Measurements from ENCODE around the gene ACTR3.
A peak's percentile ranks its signal among the peaks of the same experiment; 100 is the strongest.

ACTR3 gene

DNA sequence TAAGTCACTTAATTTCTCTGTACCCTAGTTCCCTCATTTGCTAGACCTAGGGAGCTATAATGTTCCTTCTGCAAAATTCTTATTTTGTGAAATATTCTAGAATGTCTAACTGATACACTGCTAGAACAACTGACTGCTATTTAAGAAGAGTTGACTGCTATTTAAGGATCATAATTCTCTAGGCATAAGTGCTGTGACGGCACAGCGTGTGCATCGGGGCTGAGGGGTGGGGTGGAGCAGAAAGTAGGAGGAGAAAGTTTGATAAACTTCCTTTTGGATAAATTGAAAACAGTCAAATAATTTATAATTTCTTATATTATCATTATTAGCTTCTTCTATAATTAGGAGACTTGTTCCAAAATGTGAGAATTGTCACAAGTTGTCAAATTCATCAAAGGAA lies 10.4 kb upstream of the ACTR3 start:
- Histone ChIP-seq H3K27me3 (ENCODE audit: insufficient read depth, poor library complexity, severe bottlenecking) (no peaks in the 10 kb centered on the region), H3K4me3 (replicated peaks; ENCODE audit: insufficient read depth, low read length) (no peak overlapping the region), H3K27ac (replicated peaks) (no peak overlapping the region)
- TF ChIP-seq SPI1 (IDR thresholded peaks at IDR 0.05; ENCODE audit: borderline replicate concordance, low read depth) (no peak), POLR2AphosphoS5 (IDR thresholded peaks at IDR 0.05; ENCODE audit: low read depth) (no peak), GABPA (IDR thresholded peaks at IDR 0.05; ENCODE audit: low read depth) (no peak)
- TF ChIP-seq, protein P1, sequence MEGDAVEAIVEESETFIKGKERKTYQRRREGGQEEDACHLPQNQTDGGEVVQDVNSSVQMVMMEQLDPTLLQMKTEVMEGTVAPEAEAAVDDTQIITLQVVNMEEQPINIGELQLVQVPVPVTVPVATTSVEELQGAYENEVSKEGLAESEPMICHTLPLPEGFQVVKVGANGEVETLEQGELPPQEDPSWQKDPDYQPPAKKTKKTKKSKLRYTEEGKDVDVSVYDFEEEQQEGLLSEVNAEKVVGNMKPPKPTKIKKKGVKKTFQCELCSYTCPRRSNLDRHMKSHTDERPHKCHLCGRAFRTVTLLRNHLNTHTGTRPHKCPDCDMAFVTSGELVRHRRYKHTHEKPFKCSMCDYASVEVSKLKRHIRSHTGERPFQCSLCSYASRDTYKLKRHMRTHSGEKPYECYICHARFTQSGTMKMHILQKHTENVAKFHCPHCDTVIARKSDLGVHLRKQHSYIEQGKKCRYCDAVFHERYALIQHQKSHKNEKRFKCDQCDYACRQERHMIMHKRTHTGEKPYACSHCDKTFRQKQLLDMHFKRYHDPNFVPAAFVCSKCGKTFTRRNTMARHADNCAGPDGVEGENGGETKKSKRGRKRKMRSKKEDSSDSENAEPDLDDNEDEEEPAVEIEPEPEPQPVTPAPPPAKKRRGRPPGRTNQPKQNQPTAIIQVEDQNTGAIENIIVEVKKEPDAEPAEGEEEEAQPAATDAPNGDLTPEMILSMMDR (IDR thresholded peaks at IDR 0.05; ENCODE audit: insufficient read depth, low read length): no peak
- TF ChIP-seq, protein P2, sequence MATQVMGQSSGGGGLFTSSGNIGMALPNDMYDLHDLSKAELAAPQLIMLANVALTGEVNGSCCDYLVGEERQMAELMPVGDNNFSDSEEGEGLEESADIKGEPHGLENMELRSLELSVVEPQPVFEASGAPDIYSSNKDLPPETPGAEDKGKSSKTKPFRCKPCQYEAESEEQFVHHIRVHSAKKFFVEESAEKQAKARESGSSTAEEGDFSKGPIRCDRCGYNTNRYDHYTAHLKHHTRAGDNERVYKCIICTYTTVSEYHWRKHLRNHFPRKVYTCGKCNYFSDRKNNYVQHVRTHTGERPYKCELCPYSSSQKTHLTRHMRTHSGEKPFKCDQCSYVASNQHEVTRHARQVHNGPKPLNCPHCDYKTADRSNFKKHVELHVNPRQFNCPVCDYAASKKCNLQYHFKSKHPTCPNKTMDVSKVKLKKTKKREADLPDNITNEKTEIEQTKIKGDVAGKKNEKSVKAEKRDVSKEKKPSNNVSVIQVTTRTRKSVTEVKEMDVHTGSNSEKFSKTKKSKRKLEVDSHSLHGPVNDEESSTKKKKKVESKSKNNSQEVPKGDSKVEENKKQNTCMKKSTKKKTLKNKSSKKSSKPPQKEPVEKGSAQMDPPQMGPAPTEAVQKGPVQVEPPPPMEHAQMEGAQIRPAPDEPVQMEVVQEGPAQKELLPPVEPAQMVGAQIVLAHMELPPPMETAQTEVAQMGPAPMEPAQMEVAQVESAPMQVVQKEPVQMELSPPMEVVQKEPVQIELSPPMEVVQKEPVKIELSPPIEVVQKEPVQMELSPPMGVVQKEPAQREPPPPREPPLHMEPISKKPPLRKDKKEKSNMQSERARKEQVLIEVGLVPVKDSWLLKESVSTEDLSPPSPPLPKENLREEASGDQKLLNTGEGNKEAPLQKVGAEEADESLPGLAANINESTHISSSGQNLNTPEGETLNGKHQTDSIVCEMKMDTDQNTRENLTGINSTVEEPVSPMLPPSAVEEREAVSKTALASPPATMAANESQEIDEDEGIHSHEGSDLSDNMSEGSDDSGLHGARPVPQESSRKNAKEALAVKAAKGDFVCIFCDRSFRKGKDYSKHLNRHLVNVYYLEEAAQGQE (IDR thresholded peaks at IDR 0.05; ENCODE audit: insufficient replicate concordance, low read depth): no peak
- DNase-seq (ENCODE audit: low read depth in 1 of 2, low spot score in 1 of 2): no peak

DNA sequence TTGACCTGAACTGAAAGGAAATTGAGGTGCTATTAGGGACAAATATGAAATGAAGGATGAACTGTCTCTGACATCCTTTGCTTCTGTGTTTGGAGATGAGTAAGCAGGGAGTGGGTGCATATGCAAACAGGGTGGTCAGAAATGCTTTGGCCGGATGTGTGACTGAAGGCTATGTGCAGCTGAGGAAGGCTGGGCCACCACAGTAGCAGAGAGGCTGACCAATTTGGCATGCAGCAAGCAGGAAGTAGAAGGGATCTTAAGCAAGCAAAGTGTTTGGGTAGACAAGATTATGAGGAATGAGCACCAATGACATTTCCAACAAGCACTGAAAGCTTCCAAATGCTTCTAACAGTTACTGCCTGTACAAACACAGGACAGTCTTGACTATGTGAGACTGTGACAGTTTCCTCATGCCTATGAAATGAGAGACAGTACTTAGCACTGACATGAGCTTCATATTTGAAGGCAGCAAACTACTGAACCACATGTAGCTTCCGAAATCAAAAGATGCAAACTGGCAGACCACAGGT lies 3.3 kb upstream of the ACTR3 start:
- no peaks in the 10 kb centered on the region for H3K27me3 ChIP-seq (ENCODE audit: insufficient read depth, poor library complexity, severe bottlenecking)
- H3K4me3 ChIP-seq (replicated peaks; ENCODE audit: insufficient read depth, low read length): no peak overlapping the region
- peak overlapping the region; percentile 52 for H3K27ac ChIP-seq (replicated peaks)
- peak; percentile 80 to 87 for DNase-seq (ENCODE audit: low read depth in 1 of 2, low spot score in 1 of 2)
- TF ChIP-seq SPI1 (IDR thresholded peaks at IDR 0.05; ENCODE audit: borderline replicate concordance, low read depth) (no peak), POLR2AphosphoS5 (IDR thresholded peaks at IDR 0.05; ENCODE audit: low read depth) (0 out of 2 replicates have a peak, but pooled peaks have one; percentile 51)

DNA sequence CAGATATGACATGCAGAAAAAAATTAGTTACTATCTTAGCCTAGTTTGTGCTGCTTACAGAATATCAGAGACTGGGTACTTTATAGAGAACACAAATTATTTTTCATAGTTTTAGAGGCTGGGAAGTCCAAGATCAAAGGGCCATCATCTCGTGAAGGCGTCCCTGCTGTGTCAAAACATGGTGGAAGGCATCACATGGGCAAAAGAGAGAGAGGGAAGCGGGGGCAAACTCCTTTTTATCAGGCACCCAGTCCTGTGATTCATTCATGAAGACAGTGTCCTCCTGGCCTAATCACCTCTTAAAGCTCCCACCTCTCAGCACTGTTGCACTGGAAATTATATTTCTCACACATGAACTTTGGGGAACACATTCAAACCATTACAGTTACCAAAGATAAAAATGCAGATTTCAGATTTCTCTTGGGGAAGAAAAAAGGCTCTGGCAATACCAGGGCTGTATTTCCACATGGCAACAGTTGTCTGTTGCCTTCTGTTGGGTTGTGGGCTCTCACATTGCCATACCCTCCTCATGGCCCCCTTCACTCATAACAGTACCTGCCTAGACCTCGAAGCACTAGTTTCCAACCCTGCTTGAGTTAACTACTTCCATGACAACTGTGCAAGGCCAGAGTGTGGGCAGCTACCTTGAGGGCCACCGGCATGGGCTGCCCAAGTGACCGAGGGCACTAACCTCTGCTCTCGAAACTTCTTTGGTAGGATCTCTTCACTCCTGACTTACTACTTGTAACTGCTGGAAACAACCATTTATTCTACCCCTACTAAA lies 2.7 kb upstream of the ACTR3 start:
- peak overlapping the region; percentile 52 for H3K27ac ChIP-seq (replicated peaks)
- H3K27me3 ChIP-seq (ENCODE audit: insufficient read depth, poor library complexity, severe bottlenecking): no peaks in the 10 kb centered on the region
- no peak for DNase-seq (ENCODE audit: low read depth in 1 of 2, low spot score in 1 of 2)
- TF ChIP-seq GABPA (IDR thresholded peaks at IDR 0.05; ENCODE audit: low read depth) (no peak), SPI1 (IDR thresholded peaks at IDR 0.05; ENCODE audit: borderline replicate concordance, low read depth) (no peak), POLR2AphosphoS5 (IDR thresholded peaks at IDR 0.05; ENCODE audit: low read depth) (no peak)
- TF ChIP-seq, protein P1 (IDR thresholded peaks at IDR 0.05; ENCODE audit: insufficient read depth, low read length): no peak
- TF ChIP-seq, protein P2 (IDR thresholded peaks at IDR 0.05; ENCODE audit: insufficient replicate concordance, low read depth): no peak
- no peak overlapping the region for H3K4me3 ChIP-seq (replicated peaks; ENCODE audit: insufficient read depth, low read length)

DNA sequence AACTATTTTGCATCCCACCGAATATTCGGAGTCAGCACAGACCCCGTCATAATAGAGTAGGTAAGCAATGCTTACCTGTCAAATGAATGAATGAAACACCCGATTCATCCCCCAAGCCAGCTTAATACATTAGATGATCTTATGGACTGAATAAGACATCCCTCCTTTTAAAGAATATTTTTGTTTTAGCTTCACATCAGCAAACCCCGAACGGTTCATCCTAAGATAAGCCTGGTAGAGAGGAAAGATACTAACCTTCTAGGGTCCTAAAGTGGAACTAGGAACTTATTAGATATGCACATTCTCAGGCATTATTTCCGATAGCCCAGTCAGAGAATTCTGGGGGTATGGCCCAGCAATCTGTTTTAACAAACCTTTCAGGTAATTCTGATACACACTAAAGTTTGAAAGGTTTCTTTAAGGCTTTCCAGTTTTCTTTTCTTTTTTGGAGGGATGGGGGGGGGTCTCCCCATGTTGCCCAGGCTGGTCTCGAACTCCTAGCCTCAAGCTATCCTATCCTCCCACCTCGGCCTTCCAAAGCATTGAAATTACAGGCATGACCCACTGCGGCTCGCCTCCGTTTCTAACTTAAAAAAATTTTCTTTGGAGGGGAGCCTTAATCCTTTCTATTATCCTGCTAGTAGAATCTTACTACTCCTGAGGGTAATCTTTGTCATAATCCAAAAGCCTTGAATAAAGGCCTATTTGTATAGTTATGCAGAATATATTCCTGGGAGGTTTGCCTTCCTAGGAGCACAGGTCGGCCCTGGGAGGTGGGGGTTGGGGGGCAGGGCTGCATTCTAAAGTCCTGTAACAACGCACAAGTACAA lies 1.0 kb upstream of the ACTR3 start:
- TF ChIP-seq SPI1 (IDR thresholded peaks at IDR 0.05; ENCODE audit: borderline replicate concordance, low read depth) (no peak), GABPA (IDR thresholded peaks at IDR 0.05; ENCODE audit: low read depth) (no peak), POLR2AphosphoS5 (IDR thresholded peaks at IDR 0.05; ENCODE audit: low read depth) (no peak)
- TF ChIP-seq, protein P2 (IDR thresholded peaks at IDR 0.05; ENCODE audit: insufficient replicate concordance, low read depth): no peak
- TF ChIP-seq, protein P1 (IDR thresholded peaks at IDR 0.05; ENCODE audit: insufficient read depth, low read length): no peak
- peak overlapping the region; percentile 45 for H3K4me3 ChIP-seq (replicated peaks; ENCODE audit: insufficient read depth, low read length)
- no peak for DNase-seq (ENCODE audit: low read depth in 1 of 2, low spot score in 1 of 2)

More for the DNA sequence above, 1.0 kb upstream of the ACTR3 start:
- Histone ChIP-seq H3K27me3 (ENCODE audit: insufficient read depth, poor library complexity, severe bottlenecking) (no peaks in the 10 kb centered on the region), H3K27ac (replicated peaks) (peak overlapping the region; percentile 99)

Measured in HL-60 (cell line).